ENCODE data around the gene RPL7A.
"Not testable (repeated sequence)": the region's sequence is repeated elsewhere in the genome, so short reads cannot be mapped to it uniquely, and the experiment has no call there.

The RPL7A gene

DNA sequence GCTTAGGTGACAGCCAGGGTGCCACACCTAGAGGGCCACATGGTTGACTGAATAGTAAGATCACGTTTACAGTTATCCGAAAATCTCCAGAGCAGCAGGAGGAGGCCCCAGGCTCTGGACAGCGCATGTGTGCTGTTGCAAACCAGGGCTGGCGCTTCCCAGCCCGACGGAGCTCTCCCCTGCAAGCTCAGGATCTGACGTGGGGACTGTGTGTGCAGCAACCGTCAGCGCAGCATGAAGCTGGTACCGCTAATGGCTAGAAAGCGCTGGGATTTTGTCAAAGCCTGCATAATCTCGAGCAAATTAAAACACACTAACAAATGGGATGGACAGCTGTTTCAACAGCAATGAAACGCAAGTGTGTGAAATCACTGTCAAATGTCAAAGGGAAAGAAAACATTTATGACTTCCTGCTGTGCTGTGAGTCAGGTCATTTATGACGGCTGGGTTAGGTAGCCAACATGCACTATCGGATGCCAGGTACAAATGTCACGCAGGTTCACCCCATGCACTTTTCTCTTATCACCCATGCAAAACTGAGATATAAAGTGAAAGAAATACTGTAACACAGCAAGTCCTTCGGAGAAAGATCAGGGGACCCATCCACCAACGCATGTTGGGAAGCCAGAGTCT lies 20.3 kb downstream of the RPL7A start:
- no peak for DNase-seq (ENCODE audit: low spot score)

DNA sequence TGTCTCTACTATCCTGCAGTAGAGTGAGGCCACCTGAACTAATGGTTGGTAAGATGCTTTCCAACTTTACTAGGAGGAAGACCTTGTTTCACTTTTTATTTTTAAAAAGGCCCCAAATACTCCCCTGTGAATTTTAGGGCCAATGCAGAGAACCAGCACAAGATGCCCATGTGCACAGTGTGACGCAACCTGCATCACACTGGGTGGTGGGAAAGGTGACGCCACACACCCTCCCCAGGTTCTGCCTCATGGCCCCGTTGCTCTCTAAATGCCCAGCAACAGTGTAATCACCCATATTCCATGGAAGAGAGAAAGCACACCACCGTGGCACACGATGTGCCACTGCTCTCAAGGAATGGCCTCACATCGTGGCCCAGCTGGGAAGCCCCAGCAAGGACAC lies 21.4 kb downstream of the RPL7A start:
- no peak for DNase-seq (ENCODE audit: low spot score)

DNA sequence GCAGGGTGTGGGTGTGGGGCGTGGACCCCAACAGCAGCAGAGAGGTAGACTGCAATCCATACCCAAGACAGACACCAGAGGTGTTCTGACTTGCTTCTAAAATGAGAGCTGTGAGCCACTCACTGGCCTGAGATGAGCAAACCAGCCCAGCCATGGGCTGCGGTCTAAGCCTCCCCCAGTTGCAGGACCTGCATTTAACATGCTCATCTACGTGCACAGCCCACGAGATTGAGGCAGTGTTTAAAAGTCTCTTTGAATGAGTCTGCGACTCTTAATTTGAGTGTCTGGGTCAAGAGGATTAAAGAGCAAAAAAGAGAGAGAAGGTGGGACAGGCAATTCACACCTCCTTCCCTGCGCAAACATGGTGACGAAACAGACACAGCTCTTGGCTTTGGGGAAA lies 21.9 kb downstream of the RPL7A start:
- DNase-seq (ENCODE audit: low spot score) = no peak

DNA sequence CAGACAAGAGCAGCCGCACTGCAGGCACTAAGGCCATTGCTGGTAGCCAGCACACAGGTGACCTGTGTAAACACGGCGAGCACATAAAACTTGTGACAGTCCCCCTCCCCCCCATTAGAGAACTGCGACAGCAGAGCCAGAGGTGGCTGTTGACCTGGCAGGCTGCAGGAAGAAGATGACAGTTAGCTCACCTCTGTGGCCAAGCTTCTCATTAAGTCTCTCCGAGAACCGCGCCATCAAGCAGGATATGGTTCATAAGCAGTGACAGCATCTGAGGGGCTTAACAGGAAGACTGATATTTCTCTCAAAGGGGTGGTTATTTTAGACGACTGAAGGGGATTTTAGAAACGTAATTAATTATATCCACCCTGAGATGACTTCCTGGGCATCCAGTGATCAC lies 22.7 kb downstream of the RPL7A start:
- no peak for DNase-seq (ENCODE audit: low spot score)

DNA sequence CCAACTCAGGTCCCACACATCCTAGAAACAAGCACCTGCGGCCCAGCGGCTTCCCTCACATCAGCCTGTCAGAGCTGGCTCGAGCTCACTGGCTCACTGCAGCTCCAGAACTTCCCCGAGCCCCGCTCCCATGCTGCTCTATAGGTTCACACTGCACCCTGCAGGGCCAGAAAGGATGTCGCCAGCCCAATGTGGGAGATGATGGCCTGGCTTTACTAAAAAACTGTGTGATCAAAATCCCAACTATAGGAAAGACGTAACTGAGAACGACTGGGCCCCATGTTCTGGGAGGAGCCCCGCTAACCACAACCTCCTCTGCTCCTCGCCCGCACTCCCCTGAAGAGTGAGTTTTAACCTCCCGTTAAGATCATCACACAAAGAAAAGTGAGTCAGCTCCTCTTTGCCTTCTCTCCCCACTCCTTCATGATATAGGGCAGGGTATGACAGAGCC lies 23.3 kb downstream of the RPL7A start:
- DNase-seq (ENCODE audit: low spot score) = peak; percentile 54

DNA sequence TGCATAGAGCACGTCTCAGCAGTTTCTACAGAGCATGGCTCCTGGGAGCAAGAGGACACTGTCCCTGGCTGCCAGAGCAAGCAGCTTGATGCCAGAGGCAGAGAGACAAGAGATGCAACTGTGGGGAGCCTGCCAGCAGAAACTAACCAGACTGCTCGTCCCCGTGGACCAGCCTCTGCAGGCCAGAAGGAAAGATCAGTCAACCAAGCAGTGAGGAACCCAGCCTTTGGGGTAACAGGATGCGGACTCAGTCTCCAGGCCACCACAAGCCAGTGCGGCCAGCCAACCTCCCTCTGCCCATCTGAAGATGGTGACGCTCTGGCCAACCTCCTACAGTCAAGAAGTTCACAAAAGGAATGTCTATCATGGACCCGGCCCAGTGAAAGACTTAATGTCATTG lies 24.1 kb downstream of the RPL7A start:
- DNase-seq (ENCODE audit: low spot score) = no peak

DNA sequence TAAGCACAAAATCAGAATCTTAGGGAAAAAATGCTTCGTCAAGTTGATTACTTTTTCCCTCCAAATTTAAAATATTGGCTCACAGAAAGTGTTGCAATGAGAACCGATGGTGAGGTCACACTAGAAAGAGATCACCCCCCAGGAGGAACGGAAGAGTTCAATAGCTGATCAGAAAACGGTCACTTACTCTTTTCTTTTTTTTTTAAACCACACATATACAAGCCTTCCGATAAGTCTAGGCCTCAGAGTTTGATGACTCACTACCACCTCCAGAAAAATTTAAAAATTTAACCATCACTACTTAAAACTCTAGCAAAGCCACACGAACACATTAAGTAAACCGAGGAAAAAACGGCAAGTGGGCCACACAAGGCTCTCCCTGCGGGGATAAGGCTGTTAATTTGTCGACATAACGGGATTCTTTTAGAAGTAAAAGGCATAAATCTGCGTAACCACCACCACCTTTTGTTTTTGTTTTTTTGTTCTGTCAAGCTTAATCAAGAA lies 26.6 kb downstream of the RPL7A start:
- DNase-seq (ENCODE audit: low spot score) = no peak

DNA sequence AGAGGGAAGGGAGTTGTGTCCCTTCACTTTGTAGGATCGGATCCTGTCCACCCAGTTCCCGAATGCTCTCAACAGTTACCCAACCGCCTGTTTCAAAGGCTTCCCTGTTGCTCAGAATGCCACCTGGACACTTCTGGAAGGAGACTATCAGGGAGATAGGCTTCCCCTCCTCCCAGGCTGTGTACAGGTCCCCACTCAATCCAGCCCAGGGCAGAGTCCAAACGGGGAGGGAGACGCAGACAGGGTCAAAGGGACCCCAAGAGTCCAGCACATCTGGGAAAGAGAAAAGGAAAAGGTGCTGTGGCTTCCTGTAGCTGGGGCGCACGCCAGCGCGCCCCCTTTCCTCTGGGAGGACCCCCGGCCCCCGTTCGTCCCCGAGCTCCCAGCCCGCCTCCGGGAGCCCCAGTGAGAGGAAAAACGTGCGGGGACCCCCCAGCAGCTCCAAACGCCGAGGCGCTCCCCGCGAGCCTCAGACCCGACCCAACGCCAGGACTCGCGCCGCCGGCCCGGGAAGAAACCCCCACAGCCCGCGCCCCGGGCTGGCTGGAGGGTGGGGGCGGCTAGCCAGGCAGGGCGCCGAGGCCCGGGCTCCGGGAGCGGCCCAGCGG lies 27.2 kb downstream of the RPL7A start:
- no peak for DNase-seq (ENCODE audit: low spot score)

DNA sequence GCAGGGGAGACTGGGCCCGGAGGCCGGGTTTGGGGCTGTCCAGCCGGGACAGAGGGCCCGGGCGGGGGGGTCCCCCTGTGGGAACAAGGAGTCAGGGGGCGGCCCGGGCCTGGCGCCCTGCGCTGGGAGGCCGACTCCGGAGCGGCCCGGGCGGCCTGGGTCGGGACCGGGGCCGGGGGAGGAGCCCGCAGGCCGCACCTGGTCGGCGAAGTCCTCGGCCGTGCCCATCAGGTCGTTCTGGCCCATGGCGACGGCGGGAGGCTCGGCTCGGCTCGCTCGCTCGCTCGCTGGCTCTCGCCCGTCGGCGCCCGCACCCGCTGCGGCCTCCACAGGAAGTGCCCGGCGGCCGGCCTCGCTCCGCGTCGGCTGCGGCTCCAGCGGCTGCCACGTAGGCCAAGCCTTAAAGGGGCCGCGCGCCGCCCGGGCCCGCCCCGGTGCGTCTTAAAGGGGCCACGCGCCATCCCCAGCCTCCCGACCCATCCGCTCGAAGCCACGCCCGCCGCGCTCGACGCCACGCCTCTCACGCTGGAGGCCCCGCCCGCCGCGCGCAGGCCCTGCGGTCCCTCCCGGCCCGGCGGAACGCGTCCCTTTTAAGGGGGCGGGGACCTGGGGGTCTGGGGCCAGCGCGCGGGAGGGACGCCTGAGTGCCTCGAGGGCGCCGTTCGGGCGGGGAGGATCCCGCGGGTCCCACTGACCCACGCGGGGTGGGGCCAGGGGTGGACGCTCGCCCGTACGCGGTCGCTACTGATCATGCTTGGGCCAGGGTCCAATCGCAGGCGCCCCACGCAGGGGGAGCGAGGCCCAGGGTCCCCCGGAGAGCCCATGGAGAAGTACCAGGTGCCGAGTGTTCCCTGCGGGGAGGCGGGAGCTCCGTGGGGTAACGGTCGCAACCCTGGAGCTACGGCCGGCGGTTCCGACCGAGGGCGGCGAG lies 28.0 kb downstream of the RPL7A start, which contains the start of the genes STKLD1 and SURF4:
TSS of gene STKLD1 (plus strand) at position 643 of the 931 bp plus-strand sequence. CDS start at position 751, 108 bp downstream.
TSS of gene SURF4 (minus strand) at position 337 of the 931 bp plus-strand sequence. CDS start at position 246, 91 bp downstream.
- peak; percentile 94 for DNase-seq (ENCODE audit: low spot score)

DNA sequence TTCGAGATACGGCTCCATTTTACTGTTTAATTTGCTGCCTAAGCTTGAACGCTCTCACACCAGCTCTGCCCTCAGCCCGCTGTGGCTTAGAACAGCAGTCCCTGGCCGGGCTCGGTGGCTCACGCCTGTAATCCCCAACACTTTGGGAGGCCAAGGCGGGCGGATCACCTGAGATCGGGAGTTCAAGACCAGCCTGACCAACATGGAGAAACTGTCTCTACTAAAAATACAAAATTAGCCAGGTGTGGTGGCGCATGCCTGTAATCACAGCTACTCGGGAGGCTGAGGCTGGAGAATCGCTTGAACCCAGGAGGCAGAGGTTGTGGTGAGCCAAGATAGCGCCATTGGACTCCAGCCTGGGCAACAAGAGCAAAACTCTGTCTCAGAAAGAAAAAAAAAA lies 29.3 kb downstream of the RPL7A start:
- not testable (repeated sequence) for DNase-seq (ENCODE audit: low spot score)

DNA sequence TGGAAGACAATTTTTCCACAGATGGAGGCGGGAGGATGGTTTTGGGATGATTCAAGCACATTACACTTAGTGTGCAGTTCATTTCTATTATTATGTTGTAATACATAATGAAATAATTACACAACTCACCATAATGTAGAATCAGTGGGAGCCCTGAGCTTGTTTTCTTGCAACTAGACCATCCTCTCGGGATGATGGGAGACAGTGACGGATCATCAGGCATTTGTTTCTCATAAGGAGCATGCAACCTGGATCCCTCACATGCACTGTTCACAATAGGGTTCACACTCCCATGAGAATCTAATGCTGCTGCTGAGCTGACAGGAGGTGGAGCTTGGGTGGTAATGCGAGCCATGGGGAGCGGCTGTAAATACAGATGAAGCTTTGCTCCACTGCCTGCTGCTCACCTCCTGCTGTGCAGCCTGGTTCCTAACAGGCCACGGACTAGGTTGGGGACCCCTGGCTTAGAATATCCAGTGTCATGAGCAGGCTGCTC lies 29.8 kb downstream of the RPL7A start:
- DNase-seq (ENCODE audit: low spot score) = no peak

DNA sequence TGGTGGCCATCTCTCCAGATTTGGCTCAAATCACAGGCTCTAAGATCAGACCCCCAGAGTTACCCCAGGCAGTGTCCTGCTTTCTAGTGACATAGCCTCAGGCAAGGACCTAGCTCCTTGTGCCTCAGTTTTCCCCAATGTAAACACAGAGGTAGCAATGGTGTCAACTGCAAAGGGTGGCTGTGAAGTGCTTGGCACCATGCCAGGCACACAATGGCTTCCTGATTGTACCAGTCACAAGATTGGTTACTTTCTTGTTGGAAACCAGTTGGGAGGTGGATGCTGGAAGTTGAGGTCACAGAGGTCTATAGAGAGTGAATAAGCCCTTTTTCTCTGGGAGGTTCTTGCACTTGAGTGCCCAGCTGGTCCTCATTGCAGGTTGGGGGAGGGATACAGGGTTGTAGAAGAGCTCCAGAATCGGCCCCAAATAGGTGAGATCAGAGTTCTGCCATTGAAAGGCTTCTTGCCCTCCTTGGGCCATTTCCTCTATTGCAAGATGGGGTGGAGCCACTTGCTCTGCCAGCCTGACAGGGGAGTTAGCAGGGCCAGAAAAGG lies 30.5 kb downstream of the RPL7A start:
- DNase-seq (ENCODE audit: low spot score) = no peak

DNA sequence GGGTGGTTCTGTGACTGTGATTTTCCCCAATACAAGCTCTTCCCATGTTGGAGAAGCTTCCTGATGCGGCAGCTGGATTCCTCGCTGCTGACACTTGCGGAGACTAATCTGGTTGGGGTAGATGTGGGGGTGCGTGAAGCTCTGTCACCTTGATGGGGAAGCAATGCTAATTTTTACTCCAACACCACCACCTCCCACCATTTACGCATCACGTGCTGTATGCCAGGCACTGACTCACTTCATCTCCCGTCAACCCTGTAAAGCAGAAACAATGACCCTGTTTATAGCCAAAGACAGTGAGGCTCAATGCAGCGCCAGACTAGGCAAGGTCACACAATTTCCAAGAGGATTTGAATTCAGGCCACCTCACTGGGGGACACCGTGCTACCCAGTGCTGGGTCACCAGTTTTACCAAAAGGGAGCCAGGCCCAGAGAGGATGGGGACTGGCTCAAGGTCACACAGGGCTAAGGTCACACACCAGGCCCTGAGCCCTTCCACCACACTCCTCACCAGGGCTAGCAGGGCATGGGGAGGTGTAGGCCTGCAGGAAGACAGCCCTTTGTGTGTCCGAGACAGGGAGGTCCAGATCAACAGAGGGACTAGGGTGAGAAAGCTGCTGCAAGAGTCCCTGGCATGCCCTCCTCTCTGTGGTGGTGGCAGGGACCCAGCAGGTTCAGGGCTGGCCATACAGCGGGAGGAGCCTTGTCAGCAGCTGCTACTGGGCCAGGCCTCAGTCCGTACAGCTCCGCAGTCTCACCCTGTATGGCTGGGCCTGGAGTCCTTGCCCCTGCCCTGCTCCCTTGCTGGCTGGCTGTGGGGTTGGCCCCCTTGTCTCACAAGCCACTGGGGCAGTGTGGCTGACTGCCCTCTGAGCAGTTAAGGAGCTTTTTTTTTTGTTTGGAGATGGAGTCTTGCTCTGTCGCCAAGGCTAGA lies 31.4 kb downstream of the RPL7A start:
- peak; percentile 75 for DNase-seq (ENCODE audit: low spot score)

DNA sequence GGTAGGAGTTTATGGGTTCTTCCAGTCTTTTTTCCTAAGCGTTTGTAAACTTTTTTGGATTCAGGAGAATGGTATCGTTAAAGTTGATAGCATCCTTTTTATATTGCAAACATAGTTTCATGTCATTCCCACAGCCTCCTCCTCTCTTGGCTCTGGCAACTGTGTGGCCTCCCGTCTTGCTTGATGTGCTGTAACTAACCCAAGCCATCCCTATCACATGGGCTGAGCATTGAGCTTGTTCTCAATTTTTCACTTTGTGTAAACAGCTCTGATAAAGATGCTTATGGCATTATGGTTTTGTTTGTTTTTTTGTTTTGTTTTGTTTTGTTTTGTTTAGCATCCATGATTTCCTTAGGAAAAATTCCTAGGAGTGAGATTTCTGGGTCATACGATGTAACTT lies 32.7 kb downstream of the RPL7A start:
- no peak for DNase-seq (ENCODE audit: low spot score)

DNA sequence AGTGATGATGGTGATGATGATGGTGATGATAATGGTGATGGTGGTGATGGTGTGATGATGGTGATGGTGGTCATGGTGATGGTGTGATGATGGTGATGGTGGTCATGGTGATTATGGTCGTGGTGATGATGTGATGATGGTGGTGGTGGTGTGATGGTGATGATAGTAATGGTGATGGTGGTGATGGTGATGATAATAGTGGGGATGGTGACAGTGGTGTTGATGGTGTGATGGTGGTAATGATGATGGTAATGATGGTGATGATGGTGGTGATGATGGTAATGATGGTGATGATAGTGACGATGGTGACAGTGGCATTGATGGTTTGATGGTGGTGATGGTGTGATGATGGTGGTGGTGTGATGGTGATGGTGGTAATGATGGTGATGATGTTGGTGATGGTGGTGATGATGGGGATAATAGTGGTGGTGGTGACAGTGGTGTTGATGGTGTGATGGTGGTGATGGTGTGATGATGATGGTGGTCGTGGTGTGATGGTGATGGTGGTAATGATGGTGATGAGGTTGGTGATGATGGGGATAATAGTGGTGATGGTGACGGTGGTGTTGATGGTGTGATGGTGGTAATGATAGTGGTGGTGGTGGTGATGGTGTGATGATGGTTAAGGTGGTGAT lies 34.6 kb downstream of the RPL7A start:
- no peak for DNase-seq (ENCODE audit: low spot score)

DNA sequence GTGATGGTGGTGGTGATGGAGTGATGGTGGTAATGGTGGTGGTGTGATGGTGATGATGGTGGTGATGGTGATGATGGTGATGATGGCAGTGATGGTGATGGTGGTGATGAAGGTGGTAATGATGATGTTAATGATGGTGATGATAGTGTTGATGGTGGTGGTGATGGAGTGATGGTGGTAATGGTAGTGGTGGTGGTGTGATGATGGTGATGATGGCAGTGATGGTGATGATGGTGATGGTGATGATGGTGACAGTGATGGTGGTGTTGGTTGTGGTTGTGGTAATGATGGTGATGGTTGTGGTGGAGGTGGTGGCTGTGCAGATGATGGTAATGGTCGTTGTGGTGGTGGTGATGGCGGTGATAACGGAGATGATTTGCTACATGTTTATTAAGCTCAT lies 35.4 kb downstream of the RPL7A start:
- no peak for DNase-seq (ENCODE audit: low spot score)

DNA sequence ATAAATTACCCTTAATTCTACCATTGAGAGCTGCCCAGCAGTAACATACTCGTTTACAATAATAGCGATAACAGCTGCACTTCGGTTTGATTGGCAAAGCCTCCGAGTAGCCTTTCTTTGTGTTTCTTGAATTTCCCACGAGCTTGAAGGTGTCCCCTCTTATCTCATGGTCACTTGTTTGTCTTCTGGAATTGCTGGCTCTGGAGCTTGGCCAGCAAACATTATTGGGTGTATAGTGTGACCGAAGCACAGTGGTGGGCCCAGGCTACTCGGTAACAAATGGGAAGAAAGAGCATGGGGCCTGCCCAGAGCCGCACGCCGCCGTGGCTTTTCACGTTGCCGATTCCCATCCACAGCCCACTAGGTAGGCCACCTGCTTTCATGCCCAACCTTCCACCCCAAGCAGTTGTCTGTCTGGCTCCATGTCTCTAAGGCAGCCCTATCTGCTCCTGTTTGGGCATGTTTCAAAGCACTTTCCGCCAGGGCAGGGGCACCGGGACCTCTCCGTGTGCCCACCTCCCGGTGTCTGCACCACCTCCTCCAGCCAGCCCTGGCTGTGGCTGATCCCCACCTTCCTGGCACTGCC lies 36.8 kb downstream of the RPL7A start:
- DNase-seq (ENCODE audit: low spot score) = no peak

DNA sequence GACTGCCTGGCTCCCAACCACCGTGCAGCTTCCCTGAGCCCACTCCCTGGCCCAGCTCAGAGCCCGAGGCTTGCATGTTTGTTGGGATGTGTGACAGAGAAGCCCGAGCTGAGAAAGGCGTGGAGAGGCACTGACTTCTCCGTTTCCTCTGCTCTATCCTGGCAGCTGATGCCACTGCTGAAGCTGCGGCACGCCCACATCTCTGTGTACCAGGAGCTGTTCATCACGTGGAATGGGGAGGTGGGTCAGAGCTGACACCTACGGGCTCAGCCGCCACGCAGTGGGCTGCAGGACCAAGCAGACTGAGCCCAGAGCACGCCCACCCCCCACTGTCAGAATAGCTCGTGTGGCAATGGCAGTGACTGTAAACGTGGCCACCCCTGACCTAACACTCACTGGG lies 37.4 kb downstream of the RPL7A start:
- DNase-seq (ENCODE audit: low spot score) = no peak

DNA sequence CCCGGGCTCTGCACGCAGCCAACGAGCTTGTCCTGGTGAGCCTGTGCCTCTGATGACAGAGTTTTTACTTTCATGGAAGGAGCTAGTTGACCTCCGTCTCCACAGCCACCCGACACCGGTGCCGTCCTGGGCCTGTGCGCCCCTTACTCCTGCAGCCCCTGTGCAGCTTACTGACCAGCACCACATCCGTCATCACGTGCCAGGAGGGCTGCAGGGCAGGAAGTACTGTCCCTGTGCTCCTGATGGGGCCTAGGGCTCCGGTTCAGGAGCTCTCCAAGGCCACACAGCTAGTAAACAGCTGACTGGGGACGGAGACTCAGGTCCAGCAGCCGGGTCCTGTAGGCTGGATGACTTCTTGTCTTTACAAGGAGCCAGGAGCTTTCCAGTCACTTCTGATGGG lies 38.3 kb downstream of the RPL7A start:
- DNase-seq (ENCODE audit: low spot score) = no peak

DNA sequence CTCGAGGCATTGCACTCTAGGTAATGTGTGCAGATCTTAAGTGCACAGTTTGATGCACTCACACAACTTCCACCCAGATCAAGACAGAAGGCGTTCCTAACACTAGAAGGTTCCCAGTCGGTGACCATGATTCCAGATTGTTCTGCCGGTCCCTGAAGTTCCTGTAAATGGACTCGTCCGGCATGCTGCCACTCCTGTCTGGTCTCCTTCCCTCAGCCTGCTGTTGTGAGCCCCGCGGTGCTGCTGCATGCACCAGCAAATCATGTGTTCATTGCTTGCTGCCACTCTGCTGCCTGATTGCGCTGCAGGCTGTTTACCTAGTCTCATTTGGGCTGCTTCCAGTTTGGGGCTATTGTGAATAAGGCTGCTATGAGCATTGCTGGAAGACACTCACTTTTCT lies 39.7 kb downstream of the RPL7A start:
- no peak for DNase-seq (ENCODE audit: low spot score)
